ENCODE results near the gene SWAP70. TPM values are rescaled to one million over a fixed set of nuclear protein-coding genes. Genes with fewer than 3 reads are reported as not detected.

SWAP70 gene
- total and polyA plus RNA-seq, 2 of the 13 experiments (the other 11 are each of a cell fraction or from before 2014, with no cell fraction given): 4.6 to 8.7 TPM

DNA sequence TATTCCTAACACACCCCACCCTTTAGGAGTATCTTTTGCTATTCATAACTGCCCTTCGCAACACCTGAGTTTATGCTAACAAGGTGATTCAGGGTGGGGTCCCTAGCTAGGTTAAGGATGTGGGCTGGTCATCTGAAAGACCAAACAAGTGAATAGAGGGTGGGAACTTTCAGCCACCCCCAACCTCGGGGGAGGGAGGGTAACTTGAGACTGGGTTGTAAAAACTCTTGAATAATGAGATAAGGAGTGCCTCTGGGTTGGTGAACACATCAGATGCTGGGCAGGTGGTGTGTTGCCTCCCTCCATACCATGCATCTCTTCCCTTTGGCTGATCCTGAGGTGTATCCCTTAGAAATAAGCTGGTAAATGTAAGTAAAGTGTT is 111.5 kb downstream of the SWAP70 start:
- H3K79me2 ChIP-seq (ENCODE audit: insufficient read depth, low read length): no peaks in the 10 kb centered on the region
- DNase-seq (ENCODE audit: low spot score) (no peak), ATAC-seq (no peak), FAIRE-seq (no peak)
- WGBS (ENCODE audit: low lambda C conversion rate): 47% methylated on average over 2 of the region's 2 CpGs
- POLR2A ChIA-PET: interaction anchor here (1.1 kb wide), 1 partner anchor 10 kb away, joined by 3 read pairs; no protein-coding TSS in a partner anchor
- no peaks in the 10 kb centered on the region for H3K27me3 ChIP-seq (ENCODE audit: control insufficient read depth in 1 of 2, insufficient read depth in 2 of 2, low read length in 2 of 2)
- no peak overlapping the region for H3K4me2 ChIP-seq (ENCODE audit: low read depth, low read length)
- H4K20me1 ChIP-seq (ENCODE audit: insufficient read depth, low read length): no peaks in the 10 kb centered on the region
- intact Hi-C loops (cut with micrococcal nuclease; ENCODE audit: unreplicated experiment) (no loop called here), in situ Hi-C loops (cut with HindIII; ENCODE audit: extremely low pct_ligation_motif_present, low pct_unique_long_range_greater_than_20kb) (no loop called here)
- no peak for TF ChIP-seq SUZ12 (IDR thresholded peaks at IDR 0.05; ENCODE audit: low read depth, low read length)
- no peak for TF ChIP-seq SRSF1 (optimal IDR thresholded peaks at IDR 0.05; ENCODE audit: low read depth, low read length)
- TF ChIP-seq PHF21A (CRISPR knock-in tag; IDR thresholded peaks at IDR 0.05): no peak
- no peak for TF ChIP-seq ZMAT3 (CRISPR knock-in tag; conservative IDR thresholded peaks at IDR 0.05)
- TF ChIP-seq HNF4A (CRISPR knock-in tag; IDR thresholded peaks at IDR 0.05): no peak
- no peak for TF ChIP-seq DPF2 (CRISPR knock-in tag; IDR thresholded peaks at IDR 0.05; ENCODE audit: borderline replicate concordance, low read depth)
- TF ChIP-seq SRSF9 (IDR thresholded peaks at IDR 0.05; ENCODE audit: borderline replicate concordance, insufficient read depth, low read depth, low read length, poor library complexity, severe bottlenecking): no peak
- TF ChIP-seq, protein P1, sequence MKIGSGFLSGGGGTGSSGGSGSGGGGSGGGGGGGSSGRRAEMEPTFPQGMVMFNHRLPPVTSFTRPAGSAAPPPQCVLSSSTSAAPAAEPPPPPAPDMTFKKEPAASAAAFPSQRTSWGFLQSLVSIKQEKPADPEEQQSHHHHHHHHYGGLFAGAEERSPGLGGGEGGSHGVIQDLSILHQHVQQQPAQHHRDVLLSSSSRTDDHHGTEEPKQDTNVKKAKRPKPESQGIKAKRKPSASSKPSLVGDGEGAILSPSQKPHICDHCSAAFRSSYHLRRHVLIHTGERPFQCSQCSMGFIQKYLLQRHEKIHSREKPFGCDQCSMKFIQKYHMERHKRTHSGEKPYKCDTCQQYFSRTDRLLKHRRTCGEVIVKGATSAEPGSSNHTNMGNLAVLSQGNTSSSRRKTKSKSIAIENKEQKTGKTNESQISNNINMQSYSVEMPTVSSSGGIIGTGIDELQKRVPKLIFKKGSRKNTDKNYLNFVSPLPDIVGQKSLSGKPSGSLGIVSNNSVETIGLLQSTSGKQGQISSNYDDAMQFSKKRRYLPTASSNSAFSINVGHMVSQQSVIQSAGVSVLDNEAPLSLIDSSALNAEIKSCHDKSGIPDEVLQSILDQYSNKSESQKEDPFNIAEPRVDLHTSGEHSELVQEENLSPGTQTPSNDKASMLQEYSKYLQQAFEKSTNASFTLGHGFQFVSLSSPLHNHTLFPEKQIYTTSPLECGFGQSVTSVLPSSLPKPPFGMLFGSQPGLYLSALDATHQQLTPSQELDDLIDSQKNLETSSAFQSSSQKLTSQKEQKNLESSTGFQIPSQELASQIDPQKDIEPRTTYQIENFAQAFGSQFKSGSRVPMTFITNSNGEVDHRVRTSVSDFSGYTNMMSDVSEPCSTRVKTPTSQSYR (CRISPR knock-in tag; IDR thresholded peaks at IDR 0.05; ENCODE audit: borderline replicate concordance): no peak
- H3K9ac ChIP-seq (ENCODE audit: insufficient read depth, low read depth, low read length): no peak overlapping the region
- H3K4me1 ChIP-seq (ENCODE audit: insufficient read depth, low read length): no peaks in the 10 kb centered on the region
- peaks cover 5 to 10% of the 10 kb centered on the region in 2 experiments; a peak in 3 of 5 replicates for H3K36me3 ChIP-seq (replicated peaks in 1 of 2; ENCODE audit: control insufficient read depth in 1 of 2, insufficient read depth in 2 of 2, low read length in 2 of 2)
- H2AFZ ChIP-seq (ENCODE audit: low read length): no peak overlapping the region
- H3K9me3 ChIP-seq (ENCODE audit: low read length): no peaks in the 10 kb centered on the region
- H3K27ac ChIP-seq (ENCODE audit: extremely low read length, insufficient read depth, low read length): no peak overlapping the region
- H3K4me3 ChIP-seq (replicated peaks in 1 of 3; ENCODE audit: insufficient read depth in 1 of 3, low read depth in 2 of 3, low read length in 3 of 3): no peak overlapping the region
- BruUV-seq (replicated peaks): no TSS peak
- CTCF ChIA-PET (ENCODE audit: low intra/inter-chr PET ratio, low total read pairs): no interaction called here
